BLaER1 (cell line): Measurements from ENCODE around the gene DDX18.

Experiments
- H3K27ac ChIP-seq: shearing (Covaris generic); formaldehyde crosslinking; 2 replicates; pipeline ENCODE4 v1.8.1; 2022
- H3K27me3 ChIP-seq: shearing (Covaris generic); formaldehyde crosslinking; 2 replicates; pipeline ENCODE4 v1.8.1; 2022
- H3K36me3 ChIP-seq: shearing (Covaris generic); formaldehyde crosslinking; 2 replicates; pipeline ENCODE4 v1.8.1; 2022
- H3K4me1 ChIP-seq: shearing (Covaris generic); formaldehyde crosslinking; 2 replicates; pipeline ENCODE4 v1.8.1; 2022
- H3K4me2 ChIP-seq: shearing (Covaris generic); formaldehyde crosslinking; 2 replicates; pipeline ENCODE4 v1.8.1; 2022
- H3K4me3 ChIP-seq: shearing (Covaris generic); formaldehyde crosslinking; 2 replicates; pipeline ENCODE4 v1.8.1; 2022
- H3K9ac ChIP-seq: shearing (Covaris generic); formaldehyde crosslinking; 2 replicates; pipeline ENCODE4 v1.8.1; 2022
- H3K9me3 ChIP-seq: shearing (Covaris generic); formaldehyde crosslinking; 2 replicates; pipeline ENCODE4 v1.8.1; 2022
- H4K20me1 ChIP-seq: shearing (Covaris generic); formaldehyde crosslinking; 2 replicates; pipeline ENCODE4 v1.8.1; 2022
- Cebpa-rat ChIP-seq: shearing (Covaris generic); IDR thresholded peaks from 2 replicates; pipeline ENCODE4 v1.8.1; 2022

DDX18 gene

DNA sequence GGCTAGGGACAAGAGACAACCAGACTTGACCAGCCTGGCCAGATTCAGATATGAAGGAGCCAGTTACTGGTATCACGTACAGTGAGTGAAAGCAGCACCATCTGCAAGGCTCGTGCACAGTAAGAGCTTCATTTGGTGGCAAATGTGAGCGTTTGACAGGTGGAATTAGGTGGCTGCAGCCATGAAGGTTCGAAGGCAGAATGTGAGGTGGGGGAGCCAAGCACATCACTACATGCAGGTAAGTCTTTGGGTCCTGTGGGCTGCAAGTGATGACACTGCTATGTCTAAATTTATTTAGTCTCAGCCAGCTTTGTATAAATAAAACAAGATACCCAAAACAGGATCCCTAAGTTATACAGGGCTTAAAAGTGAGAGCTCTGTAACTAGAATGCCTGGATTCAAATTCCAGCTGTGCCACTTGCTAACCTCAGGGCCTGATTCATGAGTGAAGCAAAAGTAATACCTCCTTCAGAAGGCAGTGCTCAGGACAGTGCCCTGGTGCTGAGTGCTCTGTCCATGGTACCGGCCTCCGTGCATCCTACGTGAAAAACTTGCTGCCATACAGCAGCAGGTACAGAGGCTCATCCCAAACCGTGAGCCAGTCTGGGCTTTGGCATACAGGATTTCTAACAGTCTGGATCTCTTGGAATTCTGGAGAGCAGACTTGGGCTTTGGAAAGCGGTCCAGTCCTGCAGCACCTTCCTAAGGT is 18.6 kb downstream of the DDX18 start:
- peaks cover 90% of the 10 kb centered on the region for H4K20me1 ChIP-seq

DNA sequence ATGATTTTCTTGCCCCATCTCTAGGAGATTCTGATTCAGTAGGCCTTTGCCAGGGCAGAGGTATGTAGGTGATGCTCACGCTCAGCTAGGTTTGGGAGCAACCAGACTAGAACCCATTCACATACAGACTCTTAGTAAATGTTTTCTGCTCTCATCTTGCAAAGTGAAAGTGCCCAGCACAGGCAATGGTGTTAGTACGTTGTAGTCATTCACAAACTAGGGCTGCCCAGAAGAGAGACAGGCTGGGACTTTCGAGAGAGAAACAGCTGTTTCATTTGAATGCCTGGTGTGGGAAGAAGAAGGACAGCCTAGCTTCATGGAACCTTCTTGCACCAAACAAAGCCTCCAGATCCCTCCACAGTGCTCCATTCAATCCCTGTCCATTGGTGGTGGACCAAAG is 19.4 kb downstream of the DDX18 start:
- Histone ChIP-seq H3K4me2 (no peak overlapping the region), H3K4me1 (no peaks in the 10 kb centered on the region), H3K27me3 (peaks cover 19% of the 10 kb centered on the region), H3K27ac (no peak overlapping the region), H3K9ac (no peak overlapping the region), H3K9me3 (no peaks in the 10 kb centered on the region), H3K36me3 (peaks cover 69% of the 10 kb centered on the region), H3K4me3 (no peak overlapping the region), H4K20me1 (peaks cover 82% of the 10 kb centered on the region)
- no peak for TF ChIP-seq Cebpa-rat

More for the DNA sequence above, 18.6 kb downstream of the DDX18 start:
- H3K27ac ChIP-seq, result no peak overlapping the region
- no peak overlapping the region for H3K4me2 ChIP-seq
- H3K27me3 ChIP-seq, result peaks cover 19% of the 10 kb centered on the region
- no peak overlapping the region for H3K4me3 ChIP-seq
- no peak overlapping the region for H3K9ac ChIP-seq
- TF ChIP-seq Cebpa-rat, result no peak
- H3K4me1 ChIP-seq, result no peaks in the 10 kb centered on the region
- H3K36me3 ChIP-seq, result peaks cover 77% of the 10 kb centered on the region
- H3K9me3 ChIP-seq, result no peaks in the 10 kb centered on the region

DNA sequence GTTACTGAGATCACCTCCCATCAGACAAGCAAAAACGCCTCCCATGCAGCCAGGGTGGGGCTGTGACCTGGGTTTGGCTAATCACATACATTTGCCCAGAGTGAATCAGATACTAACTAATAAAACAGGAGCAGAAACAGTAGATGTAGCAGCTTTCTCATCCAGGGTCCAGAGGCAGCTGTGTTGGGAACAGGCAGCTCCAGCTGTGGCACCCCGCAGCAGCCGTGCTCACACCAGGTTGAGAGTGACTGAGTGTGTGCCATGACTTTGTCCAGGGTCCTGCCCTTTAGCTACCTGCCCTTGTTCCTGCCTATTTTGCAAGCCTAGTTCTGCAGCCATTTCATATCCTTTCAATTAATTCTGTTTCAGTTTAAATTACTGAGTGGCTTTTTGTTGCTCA is 20.5 kb downstream of the DDX18 start:
- no peak overlapping the region for H3K9ac ChIP-seq
- peaks cover 58% of the 10 kb centered on the region for H3K36me3 ChIP-seq
- no peak for TF ChIP-seq Cebpa-rat
- H3K4me3 ChIP-seq, result no peak overlapping the region
- H3K27ac ChIP-seq, result no peak overlapping the region
- H3K4me1 ChIP-seq, result no peaks in the 10 kb centered on the region
- H3K4me2 ChIP-seq, result no peak overlapping the region
- peaks cover 71% of the 10 kb centered on the region for H4K20me1 ChIP-seq
- H3K9me3 ChIP-seq, result no peaks in the 10 kb centered on the region
- H3K27me3 ChIP-seq, result peaks cover 19% of the 10 kb centered on the region

DNA sequence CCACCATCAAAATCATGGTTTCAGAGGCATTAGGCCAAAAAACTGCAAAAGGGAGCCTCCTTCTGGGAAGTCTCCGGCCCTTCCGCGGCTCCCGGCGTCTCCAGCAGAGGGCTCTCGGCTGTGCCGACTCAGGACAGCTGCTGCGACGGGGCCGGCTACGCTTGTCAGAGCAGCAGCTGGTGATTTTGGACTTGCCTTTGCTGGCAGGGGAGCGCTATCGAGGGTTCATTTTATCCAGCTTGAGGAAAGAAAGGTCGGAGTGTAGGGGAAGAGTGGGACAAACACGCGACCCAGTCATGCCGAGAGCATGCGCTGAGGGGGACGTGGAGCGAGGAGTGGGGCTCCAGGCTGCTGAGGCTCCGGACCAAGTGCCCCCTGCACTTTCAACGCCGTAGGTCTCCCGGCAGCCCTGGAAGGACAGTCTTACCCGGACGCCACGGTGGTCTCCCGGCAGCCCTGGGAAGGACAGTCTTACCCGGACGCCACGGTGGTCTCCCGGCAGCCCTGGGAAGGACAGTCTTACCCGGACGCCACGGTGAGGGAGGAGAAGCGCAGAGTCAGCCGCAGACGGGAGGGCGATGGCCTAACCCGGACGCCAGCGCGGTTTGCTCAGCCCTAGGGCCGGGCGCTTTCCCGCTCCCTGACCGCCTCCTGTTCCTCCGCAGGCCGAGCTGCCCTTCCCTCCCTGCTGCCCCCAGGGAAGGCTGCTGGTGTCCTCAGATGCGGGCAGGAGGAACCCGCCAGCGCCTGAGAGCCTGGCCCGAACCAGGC is 21.7 kb downstream of the DDX18 start:
- peak overlapping the region; percentile 11; the same call in 1 of the 2 replicates for H3K4me3 ChIP-seq
- H3K36me3 ChIP-seq, result peaks cover 46% of the 10 kb centered on the region
- H4K20me1 ChIP-seq, result peaks cover 59% of the 10 kb centered on the region
- peaks cover 19% of the 10 kb centered on the region for H3K27me3 ChIP-seq
- H3K9ac ChIP-seq, result no peak overlapping the region
- no peaks in the 10 kb centered on the region for H3K4me1 ChIP-seq
- no peak overlapping the region for H3K27ac ChIP-seq
- no peaks in the 10 kb centered on the region for H3K9me3 ChIP-seq
- peak overlapping the region; percentile 69 for H3K4me2 ChIP-seq
- no peak for TF ChIP-seq Cebpa-rat

DNA sequence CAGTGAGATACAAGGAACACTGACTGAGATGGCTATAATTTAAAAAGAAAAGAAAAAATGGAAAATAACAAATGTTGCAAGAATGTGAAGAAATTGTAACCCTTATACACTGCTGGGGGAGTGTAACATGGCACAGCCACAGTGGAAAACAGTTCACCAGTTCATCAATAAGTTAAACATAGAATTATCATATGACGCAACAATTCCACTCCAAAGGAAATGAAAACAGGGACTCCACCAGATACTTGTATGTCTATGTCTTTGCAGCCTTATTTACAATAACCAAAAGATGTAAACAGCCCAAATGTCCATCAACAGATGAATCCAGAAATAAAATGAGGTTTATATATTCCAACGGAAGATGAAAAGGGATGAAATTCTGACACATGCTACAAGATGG is 30.8 kb downstream of the DDX18 start:
- peak; percentile 37; the same call in 1 of the 2 replicates for TF ChIP-seq Cebpa-rat
- Histone ChIP-seq H3K9me3 (peaks cover 20% of the 10 kb centered on the region), H3K4me1 (no peaks in the 10 kb centered on the region), H4K20me1 (no peaks in the 10 kb centered on the region), H3K36me3 (no peaks in the 10 kb centered on the region), H3K9ac (no peak overlapping the region), H3K4me2 (no peak overlapping the region), H3K27ac (no peak overlapping the region), H3K27me3 (no peaks in the 10 kb centered on the region), H3K4me3 (no peak overlapping the region)

DNA sequence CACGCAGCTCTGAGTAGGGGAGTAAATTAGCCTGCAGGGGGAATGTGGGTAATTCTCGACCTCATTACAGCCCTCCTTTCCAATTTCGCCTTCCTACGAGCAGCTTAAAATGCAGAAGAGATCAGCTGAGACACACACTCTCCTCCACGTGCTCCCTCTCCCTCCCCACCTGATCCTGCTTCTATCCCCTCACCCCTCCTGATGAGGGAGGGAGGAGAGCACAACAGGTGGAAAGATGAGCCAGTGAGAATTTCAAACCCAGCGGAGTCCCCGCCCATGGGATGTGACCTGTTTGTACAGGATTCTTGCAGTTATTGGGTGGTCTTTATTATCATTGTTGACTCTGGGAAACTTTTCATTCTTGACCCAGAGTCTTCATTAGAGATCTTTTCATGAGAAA is 35.5 kb downstream of the DDX18 start:
- Histone ChIP-seq H3K9ac (no peak overlapping the region), H3K4me2 (no peak overlapping the region)
- TF ChIP-seq Cebpa-rat, result no peak

DNA sequence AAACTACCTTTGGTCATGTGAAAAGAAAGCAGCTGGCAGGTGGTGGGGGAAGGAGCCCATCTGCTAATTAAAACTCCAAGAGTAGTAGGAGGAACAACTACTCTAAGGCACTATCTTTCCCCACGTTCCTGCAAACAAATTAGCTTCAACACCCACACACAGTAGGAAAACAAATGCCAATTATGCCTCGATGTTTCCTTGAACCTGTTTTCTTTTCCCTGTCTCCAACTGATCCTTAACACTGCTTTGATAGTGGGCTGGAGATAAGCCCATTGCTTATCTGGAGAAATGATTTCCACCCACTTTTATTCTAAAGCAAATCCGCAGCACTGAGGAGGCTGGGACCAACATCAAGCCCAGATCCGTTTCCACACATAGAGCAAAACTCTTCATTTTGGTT is 36.0 kb downstream of the DDX18 start:
- H3K4me3 ChIP-seq, result no peak overlapping the region
- no peak overlapping the region for H3K27ac ChIP-seq
- no peak overlapping the region for H3K9ac ChIP-seq
- no peaks in the 10 kb centered on the region for H3K36me3 ChIP-seq
- H3K4me2 ChIP-seq, result no peak overlapping the region
- no peak for TF ChIP-seq Cebpa-rat
- H3K9me3 ChIP-seq, result peaks cover 20% of the 10 kb centered on the region
- no peaks in the 10 kb centered on the region for H4K20me1 ChIP-seq
- H3K27me3 ChIP-seq, result no peaks in the 10 kb centered on the region
- peaks cover 14% of the 10 kb centered on the region for H3K4me1 ChIP-seq

More for the DNA sequence above, 35.5 kb downstream of the DDX18 start:
- Histone ChIP-seq H3K9me3 (peaks cover 20% of the 10 kb centered on the region), H3K4me1 (peaks cover 14% of the 10 kb centered on the region), H4K20me1 (no peaks in the 10 kb centered on the region), H3K36me3 (no peaks in the 10 kb centered on the region), H3K27ac (no peak overlapping the region), H3K4me3 (no peak overlapping the region), H3K27me3 (no peaks in the 10 kb centered on the region)

DNA sequence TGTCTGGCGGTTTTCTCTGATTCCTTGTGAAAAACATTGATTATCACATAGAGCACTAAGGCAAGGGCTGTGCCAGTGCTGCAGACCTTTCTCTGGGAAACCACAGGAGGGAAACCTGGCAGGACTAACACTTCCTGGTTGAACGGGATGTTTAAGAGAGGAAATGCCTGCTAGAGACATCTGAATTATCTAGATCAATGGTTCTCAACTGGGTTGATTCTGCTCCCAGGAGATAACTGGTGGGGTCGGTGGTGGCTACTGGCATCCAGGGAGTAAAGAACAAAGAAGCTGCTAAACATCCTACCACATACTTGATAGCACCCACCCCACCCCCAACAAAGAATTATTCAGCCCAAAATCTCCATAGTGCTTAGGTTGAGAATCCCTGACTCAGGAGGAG is 37.5 kb downstream of the DDX18 start:
- Histone ChIP-seq H3K36me3 (no peaks in the 10 kb centered on the region), H3K4me3 (no peak overlapping the region), H3K9ac (no peak overlapping the region), H3K4me1 (peaks cover 14% of the 10 kb centered on the region), H4K20me1 (no peaks in the 10 kb centered on the region), H3K9me3 (peaks cover 17% of the 10 kb centered on the region), H3K4me2 (peak overlapping the region; percentile 63), H3K27me3 (no peaks in the 10 kb centered on the region), H3K27ac (no peak overlapping the region)
- TF ChIP-seq Cebpa-rat, result no peak

DNA sequence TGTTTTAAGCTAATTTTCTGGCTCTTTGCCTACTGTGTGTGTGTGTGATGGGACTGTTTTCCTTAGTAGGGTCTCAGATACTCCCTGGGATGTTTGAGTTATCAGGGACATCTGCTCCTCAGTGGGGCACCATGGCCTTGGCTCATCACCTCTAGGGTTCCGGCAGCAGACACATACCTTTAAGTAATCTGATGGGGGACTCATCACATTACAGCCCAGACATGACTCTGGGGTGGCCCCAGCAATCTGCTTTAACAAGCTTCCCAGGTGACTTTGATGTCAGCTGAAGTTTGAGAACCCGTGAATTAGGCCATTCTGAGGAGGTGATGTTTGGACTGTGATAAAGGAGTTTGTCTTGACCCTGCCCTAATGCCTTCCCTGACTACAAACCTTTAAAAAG is 38.8 kb downstream of the DDX18 start:
- H3K4me1 ChIP-seq, result peaks cover 14% of the 10 kb centered on the region
- H3K4me3 ChIP-seq, result no peak overlapping the region
- H4K20me1 ChIP-seq, result no peaks in the 10 kb centered on the region
- no peak overlapping the region for H3K27ac ChIP-seq
- H3K36me3 ChIP-seq, result no peaks in the 10 kb centered on the region
- H3K9me3 ChIP-seq, result peaks cover 3% of the 10 kb centered on the region
- H3K4me2 ChIP-seq, result no peak overlapping the region
- no peak overlapping the region for H3K9ac ChIP-seq
- no peak for TF ChIP-seq Cebpa-rat
- H3K27me3 ChIP-seq, result no peaks in the 10 kb centered on the region

DNA sequence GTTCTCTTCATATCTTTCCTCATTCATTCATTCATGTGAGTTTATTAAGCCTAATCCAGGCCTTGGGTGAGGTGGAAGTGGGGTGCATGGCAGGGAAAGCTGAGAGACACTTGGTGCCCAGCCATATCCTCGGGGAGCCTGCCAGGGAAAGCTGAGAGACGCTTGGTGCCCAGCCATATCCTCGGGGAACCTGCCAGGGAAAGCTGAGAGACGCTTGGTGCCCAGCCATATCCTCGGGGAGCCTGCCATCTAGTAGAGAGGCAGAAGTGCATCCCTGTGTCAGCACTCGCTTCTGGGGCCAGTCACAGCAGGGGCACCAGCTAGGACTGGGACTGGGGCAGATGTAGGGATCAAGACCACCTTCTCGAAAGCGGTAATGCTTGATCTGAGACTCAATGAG is 39.4 kb downstream of the DDX18 start:
- peaks cover 14% of the 10 kb centered on the region for H3K4me1 ChIP-seq
- no peak overlapping the region for H3K4me2 ChIP-seq
- H3K27me3 ChIP-seq, result no peaks in the 10 kb centered on the region
- no peak for TF ChIP-seq Cebpa-rat
- no peak overlapping the region for H3K27ac ChIP-seq
- no peaks in the 10 kb centered on the region for H4K20me1 ChIP-seq
- no peaks in the 10 kb centered on the region; the same call in 1 of the 2 replicates for H3K9me3 ChIP-seq
- no peak overlapping the region for H3K9ac ChIP-seq
- H3K36me3 ChIP-seq, result no peaks in the 10 kb centered on the region
- no peak overlapping the region for H3K4me3 ChIP-seq
